BJ (cell line): ENCODE data around the gene HINFP. TPM values are rescaled to one million over a fixed set of nuclear protein-coding genes. Genes with fewer than 3 reads are reported as not detected.
A peak's percentile ranks its signal among the peaks of the same experiment; 100 is the strongest.

ENCODE experiments used
- CTCF ChIA-PET: fragments of 350-600 bp; formaldehyde crosslinking; extraction: SDS; loops from one replicate; lab custom pipeline; 2021; ENCODE audit warnings: antibody characterized with exemption, inconsistent platforms; lab: Yijun Ruan, JAX
- POLR2A ChIA-PET: fragments of 300-600 bp; sonication (Branson Sonifier 250); formaldehyde crosslinking; extraction: SDS; loops from one replicate; lab custom pipeline; 2021; ENCODE audit warnings: antibody characterized with exemption; lab: Charles Lee
- DNase-seq: peaks from one replicate; pipeline ENCODE4 v3.0.0-alpha.2; 2011; ENCODE audit warnings: low read depth
- H3K27me3 ChIP-seq: 2 replicates; pipeline ENCODE4 v1.6.0; 2011; ENCODE audit warnings: low read length; ENCODE audit not compliant: control insufficient read depth, insufficient read depth
- H3K36me3 ChIP-seq: 2 replicates; pipeline ENCODE4 v1.5.1; 2011; ENCODE audit warnings: low read length; ENCODE audit not compliant: control insufficient read depth, insufficient read depth
- H3K4me3 ChIP-seq: 2 replicates; pipeline ENCODE4 v1.5.1; 2011; ENCODE audit warnings: low read depth, mild to moderate bottlenecking, control low read depth, low read length
- CTCF ChIP-seq: IDR thresholded peaks from 2 replicates; pipeline ENCODE4 v1.5.1; 2011; ENCODE audit warnings: low read depth, mild to moderate bottlenecking, control low read depth, inconsistent platforms, low read length, moderate library complexity; ENCODE audit not compliant: insufficient read depth
- polyA plus RNA-seq: library from polyadenylated mRNA; depleted of rRNA; stranded (reverse); fragments of >200 nt; gene quantifications from 2 replicates; pipeline ENCODE4 v1.2.3, GENCODE V29; 2011

HINFP gene
- polyA plus RNA-seq, 1 experiment, result 27.3 TPM

- no peak for TF ChIP-seq CTCF
- Histone ChIP-seq H3K36me3 (no peaks in the 10 kb centered on the region), H3K27me3 (peaks cover 9% of the 10 kb centered on the region), H3K4me3 (no peak overlapping the region)
- ChIA-PET CTCF (interaction anchor here (0.6 to 5.3 kb wide), 27 partner anchors 9 to 234 kb away, joined by 3 to 34 read pairs (median 4); partner anchors contain the start of genes C2CD2L, CBL and DPAGT1), POLR2A (interaction anchor here (0.6 kb wide), 1 partner anchor 24 kb away, joined by 3 read pairs; the partner anchor contains the start of gene HINFP)
- no peak for DNase-seq
Observed at GRCh38 chr11:119145551-119145950, 24.2 kb downstream of the HINFP start.

GRCh38 chr11:119147604-119148333, 26.4 kb downstream of the HINFP start:
- TF ChIP-seq CTCF, result no peak
- ChIA-PET CTCF (interaction anchor here (0.9 to 2.3 kb wide), 5 partner anchors 12 to 333 kb away, joined by 3 to 12 read pairs (median 5); partner anchors contain the start of gene DPAGT1), POLR2A (no interaction called here)
- no peak for DNase-seq
- peaks cover 17% of the 10 kb centered on the region for H3K27me3 ChIP-seq
- H3K4me3 ChIP-seq, result no peak overlapping the region
- H3K36me3 ChIP-seq, result no peaks in the 10 kb centered on the region

- H3K36me3 ChIP-seq, result no peaks in the 10 kb centered on the region
- DNase-seq, result no peak
- no peak for TF ChIP-seq CTCF
- ChIA-PET CTCF (interaction anchor here (0.6 to 2.4 kb wide), 5 partner anchors 8 to 48 kb away, joined by 3 to 12 read pairs (median 6); no protein-coding TSS in a partner anchor), POLR2A (interaction anchor here (0.9 kb wide), 1 partner anchor 53 kb away, joined by 3 read pairs; a partner anchor contains a TSS)
- H3K27me3 ChIP-seq, result peaks cover 17% of the 10 kb centered on the region
- peak overlapping the region; percentile 54 for H3K4me3 ChIP-seq
Observed at GRCh38 chr11:119148720-119149017, 27.3 kb downstream of the HINFP start.

- CTCF ChIA-PET, result interaction anchor here (0.6 to 2.4 kb wide), 4 partner anchors 8 to 48 kb away, joined by 3 to 12 read pairs (median 6); no protein-coding TSS in a partner anchor
Observed at GRCh38 chr11:119149018-119149785, 27.8 kb downstream of the HINFP start, which contains the start of gene ABCG4. Gene ABCG4, plus strand, starts transcription at chr11:119149052. Its CDS starts 914 bp downstream, at chr11:119149966.

More at GRCh38 chr11:119149018-119149785, 27.8 kb downstream of the HINFP start, which contains the start of gene ABCG4:
- TF ChIP-seq CTCF, result no peak
- Histone ChIP-seq H3K4me3 (peak within 1 kb of the TSS; percentile 54), H3K27me3 (peaks cover 17% of the 10 kb centered on the region), H3K36me3 (no peaks in the 10 kb centered on the region)
- no peak for DNase-seq
- POLR2A ChIA-PET, result interaction anchor here (0.9 kb wide), 1 partner anchor 54 kb away, joined by 3 read pairs; a partner anchor contains a TSS
